Gastrocnemius medialis (tissue), 4 donors: ENCODE data around the gene ADCY1. TPM values are rescaled to one million over a fixed set of nuclear protein-coding genes. Genes with fewer than 3 reads are reported as not detected.

ENCODE experiments used
- ATAC-seq, 2 donors: fragments of 150-250 bp; one replicate each; pipeline ENCODE4 v1.9.1; 2016
- DNase-seq, 2 donors: peaks; one replicate each; pipeline ENCODE4 v3.0.0-alpha.2; 2019
- H3K27ac ChIP-seq, 4 donors: fragments of 200-600 bp; sonication (generic); 1 replicate in 1 of 4; 2 replicates in 3 of 4; pipeline ENCODE4 v1.5.1; 2016 to 2018; ENCODE audit warnings: mild to moderate bottlenecking in 2 of 4, moderate library complexity in 1 of 4
- H3K27me3 ChIP-seq, 3 donors: fragments of 200-600 bp; sonication (generic) in 2 of 3; 1 replicate in 1 of 3; 2 replicates in 2 of 3; pipeline versions ENCODE4 v1.5.1 to v1.6.0; 2016 to 2019; ENCODE audit warnings: mild to moderate bottlenecking in 1 of 3, moderate library complexity in 1 of 3
- H3K36me3 ChIP-seq, 2 donors: fragments of 200-600 bp; sonication (generic) in 1 of 2; one replicate each; pipeline ENCODE4 v1.5.1; 2017 to 2018
- H3K4me1 ChIP-seq, 2 donors: fragments of 200-600 bp; sonication (generic) in 1 of 2; one replicate each; pipeline ENCODE4 v1.5.1; 2016 to 2017; ENCODE audit warnings: mild to moderate bottlenecking in 2 of 2
- H3K4me3 ChIP-seq, 4 donors: fragments of 200-600 bp; sonication (generic) in 3 of 4; 1 replicate in 1 of 4; 2 replicates in 3 of 4; pipeline ENCODE4 v1.5.1; 2016 to 2019; ENCODE audit warnings: mild to moderate bottlenecking in 2 of 4
- H3K9me3 ChIP-seq, 3 donors: fragments of 200-600 bp; sonication (generic) in 2 of 3; 1 replicate in 1 of 3; 2 replicates in 2 of 3; pipeline ENCODE4 v1.5.1; 2016 to 2019
- POLR2A ChIP-seq, 2 donors: fragments of 450-650 bp; IDR thresholded peaks; one replicate each; pipeline ENCODE4 v1.6.1; 2017; ENCODE audit warnings: antibody characterized with exemption in 2 of 2, mild to moderate bottlenecking in 2 of 2, moderate library complexity in 2 of 2
- in situ Hi-C, 4 donors: fragments of 200-750 bp; cut with MboI; loops; one replicate each; pipeline versions ENCODE4 v1.15.0 to v1.8.0; 2017; ENCODE audit warnings: low sequenced_read_pairs in 4 of 4
- intact Hi-C: fragments of 100-400 bp; cut with DNase I; formaldehyde crosslinking; loops from one replicate; pipeline ENCODE4 v1.15.1; 2023; ENCODE audit warnings: low total_unique reads
- total RNA-seq, 4 donors: library from RNA; depleted of rRNA; stranded (reverse); fragments of >200 nt; gene quantifications; one replicate each; pipeline versions ENCODE4 v1.1.0 to v1.2.3, GENCODE V29; 2016
- TF ChIP-seq, protein P1 (sequence below), 5 experiments: fragments of 450-650 bp in 3 of 5; fragments of 200-600 bp in 2 of 5; sonication (generic) in 2 of 5; IDR thresholded peaks in 4 of 5; conservative IDR thresholded peaks in 1 of 5; 1 replicate in 4 of 5; 2 replicates in 1 of 5; pipeline ENCODE4 v1.5.1; 2016 to 2019; ENCODE audit warnings: antibody characterized with exemption in 5 of 5, mild to moderate bottlenecking in 3 of 5, moderate library complexity in 3 of 5

ADCY1 gene
- total RNA-seq, 4 donors from 2014 or later, result 0.42 to 3.5 (median 1.4) TPM

DNA sequence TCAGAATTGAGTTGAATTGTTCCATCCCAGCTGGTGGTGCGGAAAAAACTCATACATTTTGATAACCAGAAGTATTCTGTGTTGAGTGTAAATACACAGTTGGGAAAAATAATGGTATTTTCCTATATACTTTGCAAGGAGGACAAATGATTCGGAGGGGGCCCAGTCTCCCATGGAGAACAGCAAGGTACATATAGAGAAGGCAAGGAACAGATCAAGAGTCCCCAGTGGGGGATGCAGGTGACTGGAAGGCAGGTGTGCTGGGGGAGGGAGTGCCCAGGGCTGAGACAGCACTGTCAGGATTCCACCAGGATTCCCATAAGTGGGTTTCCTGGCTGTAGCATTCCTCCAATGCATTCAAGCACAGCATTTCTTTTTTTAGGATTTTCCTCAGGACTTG is 10.8 kb upstream of the ADCY1 start:
- Histone ChIP-seq H3K36me3 (no peaks in the 10 kb centered on the region), H3K9me3 (no peaks in the 10 kb centered on the region), H3K27ac (no peak overlapping the region), H3K4me1 (peaks cover 16 to 17% of the 10 kb centered on the region in 2 donors), H3K4me3 (no peak overlapping the region), H3K27me3 (no peaks in the 10 kb centered on the region)
- intact Hi-C loops (no loop called here), in situ Hi-C loops (no loop called here)
- DNase-seq (no peak), ATAC-seq (no peak)
- TF ChIP-seq POLR2A (IDR thresholded peaks at IDR 0.05), result no peak
- TF ChIP-seq, protein P1, sequence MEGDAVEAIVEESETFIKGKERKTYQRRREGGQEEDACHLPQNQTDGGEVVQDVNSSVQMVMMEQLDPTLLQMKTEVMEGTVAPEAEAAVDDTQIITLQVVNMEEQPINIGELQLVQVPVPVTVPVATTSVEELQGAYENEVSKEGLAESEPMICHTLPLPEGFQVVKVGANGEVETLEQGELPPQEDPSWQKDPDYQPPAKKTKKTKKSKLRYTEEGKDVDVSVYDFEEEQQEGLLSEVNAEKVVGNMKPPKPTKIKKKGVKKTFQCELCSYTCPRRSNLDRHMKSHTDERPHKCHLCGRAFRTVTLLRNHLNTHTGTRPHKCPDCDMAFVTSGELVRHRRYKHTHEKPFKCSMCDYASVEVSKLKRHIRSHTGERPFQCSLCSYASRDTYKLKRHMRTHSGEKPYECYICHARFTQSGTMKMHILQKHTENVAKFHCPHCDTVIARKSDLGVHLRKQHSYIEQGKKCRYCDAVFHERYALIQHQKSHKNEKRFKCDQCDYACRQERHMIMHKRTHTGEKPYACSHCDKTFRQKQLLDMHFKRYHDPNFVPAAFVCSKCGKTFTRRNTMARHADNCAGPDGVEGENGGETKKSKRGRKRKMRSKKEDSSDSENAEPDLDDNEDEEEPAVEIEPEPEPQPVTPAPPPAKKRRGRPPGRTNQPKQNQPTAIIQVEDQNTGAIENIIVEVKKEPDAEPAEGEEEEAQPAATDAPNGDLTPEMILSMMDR (IDR thresholded peaks at IDR 0.05 in 4 of 5, conservative IDR thresholded peaks at IDR 0.05 in 1 of 5), result no peak

DNA sequence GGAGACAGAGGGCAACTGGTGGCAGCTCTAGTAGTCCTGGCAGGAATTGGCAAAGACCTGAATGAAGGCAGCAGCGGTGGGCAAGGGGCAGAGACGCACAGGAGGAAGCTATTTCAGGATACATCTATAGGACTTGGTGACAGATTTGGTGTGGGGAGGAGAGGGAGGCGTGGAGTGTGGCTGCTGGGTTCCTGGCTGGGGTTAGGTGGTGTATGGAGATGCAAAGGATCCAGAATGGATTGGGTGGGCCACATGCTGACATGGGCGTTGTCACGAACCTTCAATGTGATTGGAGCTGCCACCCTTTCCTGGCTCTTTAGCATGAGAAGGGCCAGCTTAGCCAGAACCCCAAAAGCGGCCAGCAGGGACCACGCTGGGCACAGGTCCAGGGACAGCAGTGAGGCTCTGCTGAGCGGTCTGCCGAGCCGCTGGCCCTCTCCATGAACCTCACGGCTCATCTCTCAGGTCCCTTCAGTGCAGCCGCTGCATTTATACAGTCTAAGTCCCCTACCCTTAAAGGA is 10.2 kb upstream of the ADCY1 start:
- H3K27ac ChIP-seq, result peak overlapping the region in 3 of 4 donors; percentile 23 to 64 (median 52)
- DNase-seq, result no peak

DNA sequence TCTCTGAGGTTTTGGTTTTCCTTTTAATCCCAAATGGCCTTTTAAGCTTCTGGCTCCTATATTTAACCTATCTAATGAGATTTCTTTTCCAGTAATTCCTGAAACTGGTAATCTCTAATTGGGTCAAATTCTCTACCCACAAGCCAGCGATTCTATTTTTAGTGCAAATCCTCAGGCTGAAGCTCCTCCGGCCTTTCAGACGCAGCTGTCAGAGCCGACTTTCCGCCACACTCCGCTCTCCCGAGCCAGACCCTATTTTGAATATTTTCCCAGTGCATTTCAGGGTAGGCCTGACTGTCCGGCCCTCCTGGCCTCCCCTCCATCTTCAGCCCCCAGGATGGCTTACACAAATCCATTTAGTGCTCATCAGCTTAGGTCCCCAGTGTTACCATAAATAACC is 9.7 kb upstream of the ADCY1 start:
- H3K4me3 ChIP-seq, result peak overlapping the region; percentile 22 to 31 (median 24)
- DNase-seq, result no peak
- peak overlapping the region in 3 of 4 donors; percentile 50 to 64 (median 52) for H3K27ac ChIP-seq
- intact Hi-C loops (no loop called here), in situ Hi-C loops (no loop called here)
- TF ChIP-seq, protein P1 (IDR thresholded peaks at IDR 0.05 in 4 of 5, conservative IDR thresholded peaks at IDR 0.05 in 1 of 5), result no peak
- no peak for TF ChIP-seq POLR2A (IDR thresholded peaks at IDR 0.05)
- H3K9me3 ChIP-seq, result no peaks in the 10 kb centered on the region
- no peaks in the 10 kb centered on the region for H3K27me3 ChIP-seq
- peak in 1 of 2 donors; percentile 52 for ATAC-seq
- peaks cover 16 to 17% of the 10 kb centered on the region in 2 donors for H3K4me1 ChIP-seq
- H3K36me3 ChIP-seq, result no peaks in the 10 kb centered on the region

More for the DNA sequence above, 10.2 kb upstream of the ADCY1 start:
- Histone ChIP-seq H3K36me3 (no peaks in the 10 kb centered on the region), H3K4me1 (peaks cover 16 to 17% of the 10 kb centered on the region in 2 donors), H3K9me3 (no peaks in the 10 kb centered on the region), H3K4me3 (peak overlapping the region; percentile 22 to 31 (median 24)), H3K27me3 (no peaks in the 10 kb centered on the region)
- no peak for TF ChIP-seq POLR2A (IDR thresholded peaks at IDR 0.05)
- TF ChIP-seq, protein P1 (IDR thresholded peaks at IDR 0.05 in 4 of 5, conservative IDR thresholded peaks at IDR 0.05 in 1 of 5), result no peak
- peak in 1 of 2 donors; percentile 49 for ATAC-seq
- in situ Hi-C loops, result no loop called here
- intact Hi-C loops, result no loop called here

DNA sequence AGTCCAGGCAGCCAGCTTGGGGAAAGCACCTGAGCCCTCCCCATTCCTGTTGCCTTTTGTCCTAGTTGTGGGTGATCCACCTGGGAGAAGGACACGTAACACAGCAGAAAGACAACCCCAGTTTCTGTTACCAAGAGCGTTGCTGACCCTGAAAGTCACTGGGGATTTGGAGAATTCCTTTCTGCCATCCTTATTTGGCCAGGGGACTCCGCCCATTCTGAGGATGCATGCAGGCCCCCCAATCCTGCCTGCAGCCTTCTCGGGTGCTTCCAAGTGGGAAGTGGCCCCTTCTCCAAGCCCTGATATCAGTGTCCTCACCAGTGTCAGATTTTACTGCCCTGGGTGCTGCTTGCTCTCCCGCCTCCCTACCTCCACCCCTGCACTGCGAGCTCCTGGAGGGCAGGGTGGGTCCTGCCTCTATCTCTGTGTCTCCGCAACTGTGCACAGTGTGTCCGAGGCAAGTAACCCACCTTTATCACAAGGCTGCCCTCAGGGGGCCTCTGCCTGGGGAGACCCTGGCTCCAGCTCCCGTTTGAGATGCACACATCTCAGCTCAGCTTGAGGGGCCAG is 9.2 kb upstream of the ADCY1 start:
- H3K4me1 ChIP-seq, result peaks cover 16 to 17% of the 10 kb centered on the region in 2 donors
- in situ Hi-C loops (no loop called here), intact Hi-C loops (no loop called here)
- H3K9me3 ChIP-seq, result no peaks in the 10 kb centered on the region
- no peaks in the 10 kb centered on the region for H3K27me3 ChIP-seq
- DNase-seq, result no peak
- H3K36me3 ChIP-seq, result no peaks in the 10 kb centered on the region
- H3K4me3 ChIP-seq, result peak overlapping the region; percentile 22 to 31 (median 24)
- no peak for ATAC-seq
- H3K27ac ChIP-seq, result peak overlapping the region in 3 of 4 donors; percentile 50 to 64 (median 52)
- TF ChIP-seq, protein P1 (IDR thresholded peaks at IDR 0.05 in 4 of 5, conservative IDR thresholded peaks at IDR 0.05 in 1 of 5), result no peak
- TF ChIP-seq POLR2A (IDR thresholded peaks at IDR 0.05), result no peak
